ENCODE results near the gene ARFGEF2.

GRCh38 chr20:48959899-48960550 is 38.5 kb downstream of the ARFGEF2 start:
- TF ChIP-seq CTCF (optimal IDR thresholded peaks at IDR 0.05 in 1 of 3, IDR thresholded peaks at IDR 0.05 in 1 of 3, conservative IDR thresholded peaks at IDR 0.05 in 1 of 3; ENCODE audit: extremely low read depth in 1 of 3, insufficient read depth in 2 of 3, low read length in 3 of 3) (no peak), EZH2 (IDR thresholded peaks at IDR 0.05; ENCODE audit: low read length) (no peak)

Data from keratinocyte (primary cell).